Measurements from ENCODE around the gene TECR. TPM values are rescaled to one million over a fixed set of nuclear protein-coding genes. Genes with fewer than 3 reads are reported as not detected.

TECR gene
- total and polyA plus RNA-seq, 9 of the 15 experiments (the other 6 are each of a cell fraction or from before 2014, with no cell fraction given), result 29.3 to 211 (median 81.4) TPM

DNA sequence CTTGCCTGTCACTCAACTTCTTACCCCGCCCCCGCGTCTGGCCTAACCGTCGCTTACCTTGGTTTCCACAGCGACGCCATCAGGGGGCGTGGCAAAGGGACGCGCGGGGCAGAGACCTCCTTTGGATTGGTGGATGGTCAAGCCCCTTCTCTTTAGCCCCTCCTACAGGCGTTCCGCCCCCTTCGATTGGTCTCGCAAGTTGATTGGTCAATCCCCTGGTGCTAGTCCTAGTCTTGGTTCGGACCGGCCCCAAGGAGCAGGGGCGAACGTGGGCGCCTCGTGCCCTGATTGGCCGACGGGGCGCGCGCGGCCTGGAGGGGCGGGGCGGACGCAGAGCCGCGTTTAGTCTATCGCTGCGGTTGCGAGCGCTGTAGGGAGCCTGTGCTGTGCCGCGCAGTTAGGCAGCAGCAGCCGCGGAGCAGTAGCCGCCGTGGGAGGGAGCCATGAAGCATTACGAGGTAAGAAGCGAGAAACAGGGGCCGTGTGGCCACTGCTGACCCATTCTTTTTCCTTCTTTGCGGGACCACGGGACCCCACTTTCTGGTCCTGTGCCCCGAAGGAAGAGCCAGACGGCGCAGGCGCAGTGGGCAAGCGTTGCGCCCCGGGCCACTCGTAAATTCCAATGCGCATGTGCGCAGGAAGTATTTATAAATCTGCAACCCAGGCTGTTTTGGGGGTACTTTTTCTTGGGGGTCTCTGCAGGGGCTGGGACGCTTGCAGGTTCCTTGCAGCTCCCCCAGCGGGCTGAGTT is at the start of gene TECR (continued):
- TF ChIP-seq RCOR1 (IDR thresholded peaks at IDR 0.05; ENCODE audit: borderline replicate concordance in 1 of 2, low read depth in 2 of 2, low read length in 2 of 2) (peak in 1 of 2 experiments; percentile 45; a peak in 1 of 4 replicates), NR4A1 (CRISPR knock-in tag; IDR thresholded peaks at IDR 0.05) (0 out of 2 replicates have a peak, but pooled peaks have one; percentile 9), NR4A1 (tag; IDR thresholded peaks at IDR 0.05) (no peak), FOXK2 (conservative IDR thresholded peaks at IDR 0.05 in 1 of 2, IDR thresholded peaks at IDR 0.05 in 1 of 2; ENCODE audit: low read depth in 2 of 2) (peak in 1 of 2 experiments; percentile 55; a peak in 2 of 4 replicates), MED1 (CRISPR knock-in tag; IDR thresholded peaks at IDR 0.05; ENCODE audit: borderline replicate concordance) (no peak), PPARD (CRISPR knock-in tag; IDR thresholded peaks at IDR 0.05) (no peak), CXXC5 (CRISPR knock-in tag; IDR thresholded peaks at IDR 0.05) (peak; percentile 85), FOXA1 (IDR thresholded peaks at IDR 0.05; ENCODE audit: borderline replicate concordance) (no peak), TARDBP (IDR thresholded peaks at IDR 0.05) (no peak), NRF1 (conservative IDR thresholded peaks at IDR 0.05 in 1 of 2, IDR thresholded peaks at IDR 0.05 in 1 of 2) (peak; percentile 98), RNF2 (IDR thresholded peaks at IDR 0.05) (peak; percentile 59; the same call in 1 of the 2 replicates), HDGF (IDR thresholded peaks at IDR 0.05) (peak; percentile 91), PHF8 (IDR thresholded peaks at IDR 0.05; ENCODE audit: borderline replicate concordance, low read length) (peak; percentile 97), RBM25 (IDR thresholded peaks at IDR 0.05; ENCODE audit: low read depth, low read length, severe bottlenecking) (peak; percentile 90), MAFK (IDR thresholded peaks at IDR 0.05; ENCODE audit: low read length) (peak; percentile 43; the same call in 1 of the 2 replicates), SREBF2 (CRISPR knock-in tag; IDR thresholded peaks at IDR 0.05) (no peak), CREB1 (IDR thresholded peaks at IDR 0.05) (no peak), CREB1 (CRISPR knock-in tag; IDR thresholded peaks at IDR 0.05) (peak; percentile 42; the same call in 1 of the 2 replicates), PHF21A (IDR thresholded peaks at IDR 0.05; ENCODE audit: borderline replicate concordance, low read depth) (peak; percentile 74; the same call in 1 of the 2 replicates), SIN3A (IDR thresholded peaks at IDR 0.05; ENCODE audit: borderline replicate concordance in 2 of 2, control insufficient read depth in 1 of 2, low read depth in 2 of 2, low read length in 2 of 2) (peak; percentile 28 to 75; a peak in 1 of 4 replicates), ESRRA (IDR thresholded peaks at IDR 0.05; ENCODE audit: borderline replicate concordance, low read depth) (peak; percentile 73; the same call in 1 of the 2 replicates)
- TF ChIP-seq, protein P1, sequence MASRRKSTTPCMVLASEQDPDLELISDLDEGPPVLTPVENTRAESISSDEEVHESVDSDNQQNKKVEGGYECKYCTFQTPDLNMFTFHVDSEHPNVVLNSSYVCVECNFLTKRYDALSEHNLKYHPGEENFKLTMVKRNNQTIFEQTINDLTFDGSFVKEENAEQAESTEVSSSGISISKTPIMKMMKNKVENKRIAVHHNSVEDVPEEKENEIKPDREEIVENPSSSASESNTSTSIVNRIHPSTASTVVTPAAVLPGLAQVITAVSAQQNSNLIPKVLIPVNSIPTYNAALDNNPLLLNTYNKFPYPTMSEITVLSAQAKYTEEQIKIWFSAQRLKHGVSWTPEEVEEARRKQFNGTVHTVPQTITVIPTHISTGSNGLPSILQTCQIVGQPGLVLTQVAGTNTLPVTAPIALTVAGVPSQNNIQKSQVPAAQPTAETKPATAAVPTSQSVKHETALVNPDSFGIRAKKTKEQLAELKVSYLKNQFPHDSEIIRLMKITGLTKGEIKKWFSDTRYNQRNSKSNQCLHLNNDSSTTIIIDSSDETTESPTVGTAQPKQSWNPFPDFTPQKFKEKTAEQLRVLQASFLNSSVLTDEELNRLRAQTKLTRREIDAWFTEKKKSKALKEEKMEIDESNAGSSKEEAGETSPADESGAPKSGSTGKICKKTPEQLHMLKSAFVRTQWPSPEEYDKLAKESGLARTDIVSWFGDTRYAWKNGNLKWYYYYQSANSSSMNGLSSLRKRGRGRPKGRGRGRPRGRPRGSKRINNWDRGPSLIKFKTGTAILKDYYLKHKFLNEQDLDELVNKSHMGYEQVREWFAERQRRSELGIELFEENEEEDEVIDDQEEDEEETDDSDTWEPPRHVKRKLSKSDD (conservative IDR thresholded peaks at IDR 0.05; ENCODE audit: low read length), result no peak
- TF ChIP-seq, protein P2, sequence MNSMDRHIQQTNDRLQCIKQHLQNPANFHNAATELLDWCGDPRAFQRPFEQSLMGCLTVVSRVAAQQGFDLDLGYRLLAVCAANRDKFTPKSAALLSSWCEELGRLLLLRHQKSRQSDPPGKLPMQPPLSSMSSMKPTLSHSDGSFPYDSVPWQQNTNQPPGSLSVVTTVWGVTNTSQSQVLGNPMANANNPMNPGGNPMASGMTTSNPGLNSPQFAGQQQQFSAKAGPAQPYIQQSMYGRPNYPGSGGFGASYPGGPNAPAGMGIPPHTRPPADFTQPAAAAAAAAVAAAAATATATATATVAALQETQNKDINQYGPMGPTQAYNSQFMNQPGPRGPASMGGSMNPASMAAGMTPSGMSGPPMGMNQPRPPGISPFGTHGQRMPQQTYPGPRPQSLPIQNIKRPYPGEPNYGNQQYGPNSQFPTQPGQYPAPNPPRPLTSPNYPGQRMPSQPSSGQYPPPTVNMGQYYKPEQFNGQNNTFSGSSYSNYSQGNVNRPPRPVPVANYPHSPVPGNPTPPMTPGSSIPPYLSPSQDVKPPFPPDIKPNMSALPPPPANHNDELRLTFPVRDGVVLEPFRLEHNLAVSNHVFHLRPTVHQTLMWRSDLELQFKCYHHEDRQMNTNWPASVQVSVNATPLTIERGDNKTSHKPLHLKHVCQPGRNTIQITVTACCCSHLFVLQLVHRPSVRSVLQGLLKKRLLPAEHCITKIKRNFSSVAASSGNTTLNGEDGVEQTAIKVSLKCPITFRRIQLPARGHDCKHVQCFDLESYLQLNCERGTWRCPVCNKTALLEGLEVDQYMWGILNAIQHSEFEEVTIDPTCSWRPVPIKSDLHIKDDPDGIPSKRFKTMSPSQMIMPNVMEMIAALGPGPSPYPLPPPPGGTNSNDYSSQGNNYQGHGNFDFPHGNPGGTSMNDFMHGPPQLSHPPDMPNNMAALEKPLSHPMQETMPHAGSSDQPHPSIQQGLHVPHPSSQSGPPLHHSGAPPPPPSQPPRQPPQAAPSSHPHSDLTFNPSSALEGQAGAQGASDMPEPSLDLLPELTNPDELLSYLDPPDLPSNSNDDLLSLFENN (IDR thresholded peaks at IDR 0.05; ENCODE audit: low read depth in 2 of 2, low read length in 2 of 2), result 0 out of 4 replicates have a peak, but pooled peaks of 1 of the 2 experiments have one; percentile 33
